ENCODE data around the gene EDNRA. TPM values are rescaled to one million over a fixed set of nuclear protein-coding genes. Genes with fewer than 3 reads are reported as not detected.
A peak's percentile ranks its signal among the peaks of the same experiment; 100 is the strongest.
"Not testable (repeated sequence)": the region's sequence is repeated elsewhere in the genome, so short reads cannot be mapped to it uniquely, and the experiment has no call there.

The EDNRA gene
- total RNA-seq (10 to 100 TPM; 39.2 to 50.6 TPM), polyA plus RNA-seq (ENCODE audit: insufficient read length in 2 of 2) (10 to 100 TPM; 15.2 to 15.3 TPM)
- long read RNA-seq, donor 1, full-length matches to known transcripts: 3 of 8 reads
- long read RNA-seq, donor 1, partial matches to known transcripts: 5 of 8 reads
- long read RNA-seq, donor 1, other reads (novel, unspliced or antisense): 0 of 8 reads
- long read RNA-seq, donor 2: 0 reads
- long read RNA-seq, donor 3, full-length matches to known transcripts: 2 of 8 reads
- long read RNA-seq, donor 3, partial matches to known transcripts: 6 of 8 reads
- long read RNA-seq, donor 3, other reads (novel, unspliced or antisense): 0 of 8 reads
- long read RNA-seq, donor 4, full-length matches to known transcripts: 11 of 35 reads
- long read RNA-seq, donor 4, partial matches to known transcripts: 24 of 35 reads
- long read RNA-seq, donor 4, other reads (novel, unspliced or antisense): 0 of 35 reads

DNA sequence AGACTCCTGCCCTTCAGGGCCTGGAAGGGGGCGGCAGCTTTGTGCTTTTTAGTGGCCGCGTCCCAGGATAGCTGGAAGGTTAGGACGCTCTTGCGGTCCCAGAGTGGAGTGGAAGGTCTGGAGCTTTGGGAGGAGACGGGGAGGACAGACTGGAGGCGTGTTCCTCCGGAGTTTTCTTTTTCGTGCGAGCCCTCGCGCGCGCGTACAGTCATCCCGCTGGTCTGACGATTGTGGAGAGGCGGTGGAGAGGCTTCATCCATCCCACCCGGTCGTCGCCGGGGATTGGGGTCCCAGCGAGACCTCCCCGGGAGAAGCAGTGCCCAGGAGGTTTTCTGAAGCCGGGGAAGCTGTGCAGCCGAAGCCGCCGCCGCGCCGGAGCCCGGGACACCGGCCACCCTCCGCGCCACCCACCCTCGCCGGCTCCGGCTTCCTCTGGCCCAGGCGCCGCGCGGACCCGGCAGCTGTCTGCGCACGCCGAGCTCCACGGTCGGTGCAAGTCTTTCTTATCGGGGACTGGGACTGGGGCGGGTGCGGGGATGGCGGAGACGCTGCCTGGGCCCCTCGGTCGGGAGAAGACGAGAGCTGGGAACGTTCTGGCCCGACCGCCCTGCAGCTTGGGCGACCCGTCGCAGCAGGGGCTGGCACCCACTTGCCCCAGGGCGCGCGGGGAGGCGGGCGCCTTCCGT, at the start of gene EDNRA:
TSS of gene EDNRA (plus strand) at position 207 of the 686 bp plus-strand sequence. CDS start 4,585 bp downstream, outside the sequence.
- peak in 3 of 6 donors; percentile 13 to 60 (median 55) for DNase-seq (ENCODE audit: low read depth in 4 of 6, low spot score in 6 of 6)

DNA sequence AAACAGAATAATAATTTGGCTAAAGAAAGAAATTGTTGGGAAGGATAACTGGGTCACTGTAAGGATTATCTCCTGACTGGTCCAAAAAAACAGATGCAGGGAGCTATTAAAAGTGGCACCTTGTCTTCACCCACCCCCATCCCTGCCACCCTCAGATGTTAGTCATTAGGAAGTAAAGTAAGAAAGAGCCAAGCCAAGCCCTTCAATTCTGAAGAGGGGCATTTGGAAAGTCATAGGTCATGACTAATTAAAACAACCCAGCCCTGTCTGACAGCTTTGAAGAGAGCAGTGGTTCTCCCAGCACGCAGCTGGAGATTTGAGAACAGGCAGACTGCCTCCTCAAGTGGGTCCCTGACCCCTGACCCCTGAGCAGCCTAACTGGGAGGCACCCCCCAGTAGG, 46.5 kb upstream of the EDNRA start:
- not testable (repeated sequence) for H3K9me3 ChIP-seq (ENCODE audit: control insufficient read depth, insufficient read depth, low read length); DNase-seq (ENCODE audit: low read depth in 4 of 6, low spot score in 6 of 6); H3K4me3 ChIP-seq (ENCODE audit: low read depth, low read length); H3K36me3 ChIP-seq (ENCODE audit: control insufficient read depth, insufficient read depth, low read length); H3K4me1 ChIP-seq (ENCODE audit: control insufficient read depth, insufficient read depth, low read length); H3K27ac ChIP-seq (ENCODE audit: low read depth, low read length); H3K27me3 ChIP-seq (ENCODE audit: control insufficient read depth, insufficient read depth, low read length)
- 60% methylated on average over 1 of the region's 1 CpG for WGBS (ENCODE audit: insufficient coverage)

More for the DNA sequence above, at the start of gene EDNRA:
- peaks cover 8% of the 10 kb centered on the region for H3K27me3 ChIP-seq (ENCODE audit: control insufficient read depth, insufficient read depth, low read length)
- peak within 1 kb of the TSS; percentile 49 for H3K4me3 ChIP-seq (ENCODE audit: low read depth, low read length)
- peak within 1 kb of the TSS; percentile 79 for H3K27ac ChIP-seq (ENCODE audit: low read depth, low read length)
- peaks cover 9% of the 10 kb centered on the region for H3K4me1 ChIP-seq (ENCODE audit: control insufficient read depth, insufficient read depth, low read length)
- WGBS (ENCODE audit: insufficient coverage): under 1% methylated on average over 68 of the region's 68 CpGs
- H3K9me3 ChIP-seq (ENCODE audit: control insufficient read depth, insufficient read depth, low read length): no peaks in the 10 kb centered on the region
- no peaks in the 10 kb centered on the region for H3K36me3 ChIP-seq (ENCODE audit: control insufficient read depth, insufficient read depth, low read length)

- Histone ChIP-seq H3K27ac (ENCODE audit: low read depth, low read length) (no peak overlapping the region), H3K27me3 (ENCODE audit: control insufficient read depth, insufficient read depth, low read length) (no peaks in the 10 kb centered on the region), H3K9me3 (ENCODE audit: control insufficient read depth, insufficient read depth, low read length) (no peaks in the 10 kb centered on the region), H3K36me3 (ENCODE audit: control insufficient read depth, insufficient read depth, low read length) (no peaks in the 10 kb centered on the region), H3K4me1 (ENCODE audit: control insufficient read depth, insufficient read depth, low read length) (no peaks in the 10 kb centered on the region), H3K4me3 (ENCODE audit: low read depth, low read length) (no peak overlapping the region)
- WGBS (ENCODE audit: insufficient coverage): no CpG with 5 or more reads among the region's 2 CpGs
- DNase-seq (ENCODE audit: low read depth in 4 of 6, low spot score in 6 of 6): peak in 1 of 6 donors; percentile 18
Observed at GRCh38 chr4:147440442-147440841, 40.5 kb upstream of the EDNRA start.

GRCh38 chr4:147447786-147448185, 33.1 kb upstream of the EDNRA start:
- no peak for DNase-seq (ENCODE audit: low read depth in 4 of 6, low spot score in 6 of 6)
- WGBS (ENCODE audit: insufficient coverage): no CpG with 5 or more reads among the region's 2 CpGs
- Histone ChIP-seq H3K27me3 (ENCODE audit: control insufficient read depth, insufficient read depth, low read length) (no peaks in the 10 kb centered on the region), H3K4me1 (ENCODE audit: control insufficient read depth, insufficient read depth, low read length) (no peaks in the 10 kb centered on the region), H3K9me3 (ENCODE audit: control insufficient read depth, insufficient read depth, low read length) (no peaks in the 10 kb centered on the region), H3K27ac (ENCODE audit: low read depth, low read length) (no peak overlapping the region), H3K36me3 (ENCODE audit: control insufficient read depth, insufficient read depth, low read length) (no peaks in the 10 kb centered on the region), H3K4me3 (ENCODE audit: low read depth, low read length) (no peak overlapping the region)

DNA sequence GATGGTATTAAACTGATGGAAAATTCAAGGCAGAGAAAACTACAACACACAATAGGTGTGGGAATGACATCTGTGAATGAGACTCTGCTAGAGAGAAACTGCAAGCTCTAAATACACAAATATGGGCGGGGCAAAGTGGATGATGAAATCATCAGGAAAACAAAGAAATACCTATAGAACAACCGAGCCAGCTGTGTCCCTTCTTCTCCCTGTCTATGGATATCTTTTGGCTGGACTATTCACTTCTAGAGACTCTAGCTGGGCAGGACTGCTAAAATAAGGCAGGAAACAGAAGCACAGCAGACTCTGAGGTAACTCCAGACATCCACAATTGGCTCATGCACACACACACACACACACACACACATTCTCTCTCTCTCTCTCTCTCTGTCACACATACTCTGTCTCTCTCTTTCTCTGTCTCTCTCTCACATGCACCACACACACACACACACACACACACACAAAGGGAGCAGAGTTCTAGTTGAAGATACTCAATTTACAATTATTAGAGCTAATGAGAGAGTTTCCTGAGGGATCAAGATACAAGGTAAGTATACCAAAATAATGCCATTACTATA, 27.2 kb upstream of the EDNRA start:
- no peaks in the 10 kb centered on the region for H3K27me3 ChIP-seq (ENCODE audit: control insufficient read depth, insufficient read depth, low read length)
- no peak for DNase-seq (ENCODE audit: low read depth in 4 of 6, low spot score in 6 of 6)
- H3K36me3 ChIP-seq (ENCODE audit: control insufficient read depth, insufficient read depth, low read length): no peaks in the 10 kb centered on the region
- no peaks in the 10 kb centered on the region for H3K9me3 ChIP-seq (ENCODE audit: control insufficient read depth, insufficient read depth, low read length)
- H3K4me1 ChIP-seq (ENCODE audit: control insufficient read depth, insufficient read depth, low read length): no peaks in the 10 kb centered on the region
- H3K4me3 ChIP-seq (ENCODE audit: low read depth, low read length): no peak overlapping the region
- whole genome bisulfite sequencing (ENCODE audit: insufficient coverage): 80% methylated on average over 1 of the region's 2 CpGs
- H3K27ac ChIP-seq (ENCODE audit: low read depth, low read length): no peak overlapping the region

DNA sequence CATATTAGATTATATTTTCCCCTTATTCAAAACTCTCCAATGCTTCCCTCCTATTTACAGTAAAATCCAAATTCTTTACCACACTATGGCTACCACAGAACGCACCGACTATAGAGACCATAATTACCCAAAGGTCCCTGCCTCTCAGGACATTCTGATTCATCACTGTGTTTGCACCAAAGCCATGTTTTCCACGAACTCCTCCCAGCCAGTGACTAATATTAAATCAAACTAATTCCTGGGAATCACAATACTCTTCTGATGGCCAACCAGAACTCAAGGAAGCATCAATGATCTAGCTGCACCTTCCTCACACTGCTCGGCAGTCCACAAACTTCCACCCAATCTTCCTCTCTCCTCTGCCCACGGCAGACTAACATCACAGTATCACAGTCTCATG, 24.2 kb upstream of the EDNRA start:
- Histone ChIP-seq H3K36me3 (ENCODE audit: control insufficient read depth, insufficient read depth, low read length) (no peaks in the 10 kb centered on the region), H3K27me3 (ENCODE audit: control insufficient read depth, insufficient read depth, low read length) (no peaks in the 10 kb centered on the region), H3K9me3 (ENCODE audit: control insufficient read depth, insufficient read depth, low read length) (no peaks in the 10 kb centered on the region), H3K4me1 (ENCODE audit: control insufficient read depth, insufficient read depth, low read length) (no peaks in the 10 kb centered on the region), H3K4me3 (ENCODE audit: low read depth, low read length) (no peak overlapping the region), H3K27ac (ENCODE audit: low read depth, low read length) (no peak overlapping the region)
- 85% methylated on average over 5 of the region's 5 CpGs for WGBS (ENCODE audit: insufficient coverage)
- DNase-seq (ENCODE audit: low read depth in 4 of 6, low spot score in 6 of 6): no peak

GRCh38 chr4:147461161-147461560, 19.7 kb upstream of the EDNRA start:
- no peak overlapping the region for H3K27ac ChIP-seq (ENCODE audit: low read depth, low read length)
- no peaks in the 10 kb centered on the region for H3K27me3 ChIP-seq (ENCODE audit: control insufficient read depth, insufficient read depth, low read length)
- H3K4me1 ChIP-seq (ENCODE audit: control insufficient read depth, insufficient read depth, low read length): no peaks in the 10 kb centered on the region
- no peak for DNase-seq (ENCODE audit: low read depth in 4 of 6, low spot score in 6 of 6)
- WGBS (ENCODE audit: insufficient coverage): no CpG with 5 or more reads among the region's 1 CpG
- H3K4me3 ChIP-seq (ENCODE audit: low read depth, low read length): no peak overlapping the region
- H3K9me3 ChIP-seq (ENCODE audit: control insufficient read depth, insufficient read depth, low read length): no peaks in the 10 kb centered on the region
- H3K36me3 ChIP-seq (ENCODE audit: control insufficient read depth, insufficient read depth, low read length): no peaks in the 10 kb centered on the region

GRCh38 chr4:147463065-147463464, 17.8 kb upstream of the EDNRA start:
- H3K27ac ChIP-seq (ENCODE audit: low read depth, low read length): no peak overlapping the region
- no peak for DNase-seq (ENCODE audit: low read depth in 4 of 6, low spot score in 6 of 6)
- WGBS (ENCODE audit: insufficient coverage): 100% methylated on average over 1 of the region's 4 CpGs
- H3K9me3 ChIP-seq (ENCODE audit: control insufficient read depth, insufficient read depth, low read length): no peaks in the 10 kb centered on the region
- no peaks in the 10 kb centered on the region for H3K4me1 ChIP-seq (ENCODE audit: control insufficient read depth, insufficient read depth, low read length)
- no peaks in the 10 kb centered on the region for H3K27me3 ChIP-seq (ENCODE audit: control insufficient read depth, insufficient read depth, low read length)
- H3K36me3 ChIP-seq (ENCODE audit: control insufficient read depth, insufficient read depth, low read length): no peaks in the 10 kb centered on the region
- no peak overlapping the region for H3K4me3 ChIP-seq (ENCODE audit: low read depth, low read length)

GRCh38 chr4:147465461-147465860, 15.4 kb upstream of the EDNRA start:
- no peak for DNase-seq (ENCODE audit: low read depth in 4 of 6, low spot score in 6 of 6)
- H3K4me3 ChIP-seq (ENCODE audit: low read depth, low read length): no peak overlapping the region
- WGBS (ENCODE audit: insufficient coverage): 92% methylated on average over 2 of the region's 2 CpGs
- no peaks in the 10 kb centered on the region for H3K4me1 ChIP-seq (ENCODE audit: control insufficient read depth, insufficient read depth, low read length)
- no peaks in the 10 kb centered on the region for H3K27me3 ChIP-seq (ENCODE audit: control insufficient read depth, insufficient read depth, low read length)
- no peak overlapping the region for H3K27ac ChIP-seq (ENCODE audit: low read depth, low read length)
- H3K9me3 ChIP-seq (ENCODE audit: control insufficient read depth, insufficient read depth, low read length): no peaks in the 10 kb centered on the region
- no peaks in the 10 kb centered on the region for H3K36me3 ChIP-seq (ENCODE audit: control insufficient read depth, insufficient read depth, low read length)

Data from spinal cord (tissue), 10 donors.